ENCODE results near the gene METTL22.

The METTL22 gene

DNA sequence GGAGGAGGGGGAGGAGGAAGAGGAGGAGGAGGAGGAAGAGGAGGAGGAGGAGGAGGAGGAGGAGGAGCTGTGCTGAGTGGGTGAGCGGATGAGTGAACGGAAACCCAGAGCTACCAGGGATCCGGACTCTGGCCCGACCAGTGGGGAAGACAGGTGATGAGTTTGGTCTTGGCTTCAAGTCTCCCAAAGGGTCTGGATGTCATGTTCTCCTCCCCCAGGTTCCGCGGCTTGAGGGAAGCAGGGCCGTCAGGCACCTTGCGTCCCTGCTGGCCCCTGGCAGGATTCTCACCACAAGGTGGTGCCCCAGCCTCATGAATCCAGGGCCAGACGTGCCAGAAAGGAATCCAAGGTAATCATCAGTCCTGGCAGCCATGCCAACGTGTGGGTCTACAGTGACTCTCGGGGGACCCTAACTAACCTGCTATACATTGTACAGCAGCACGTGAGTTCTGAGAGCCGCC lies 39.4 kb downstream of the METTL22 start:
- FAIRE-seq, result peak; percentile 83
- DNase-seq (ENCODE audit: insufficient read length, low spot score), result peak; percentile 61

DNA sequence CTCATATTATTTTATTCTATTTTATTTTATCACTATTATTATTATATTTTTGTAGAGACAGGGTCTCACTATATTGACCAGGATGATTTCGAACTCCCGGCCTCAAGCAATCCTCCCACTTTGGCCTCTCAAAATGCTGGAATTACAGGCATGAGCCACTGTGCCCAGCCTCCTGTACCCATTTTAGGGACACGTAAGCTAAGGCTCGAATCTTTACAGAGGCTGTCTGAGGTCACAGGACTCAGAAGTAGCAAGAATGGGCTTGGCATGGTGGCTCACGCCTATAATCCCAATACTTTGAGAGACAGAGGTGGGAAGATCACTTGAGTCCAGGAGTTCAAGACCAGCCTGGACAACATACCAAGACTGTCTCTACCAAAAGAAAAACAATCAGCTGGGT lies 40.2 kb downstream of the METTL22 start:
- no peak for FAIRE-seq
- no peak for DNase-seq (ENCODE audit: insufficient read length, low spot score)

DNA sequence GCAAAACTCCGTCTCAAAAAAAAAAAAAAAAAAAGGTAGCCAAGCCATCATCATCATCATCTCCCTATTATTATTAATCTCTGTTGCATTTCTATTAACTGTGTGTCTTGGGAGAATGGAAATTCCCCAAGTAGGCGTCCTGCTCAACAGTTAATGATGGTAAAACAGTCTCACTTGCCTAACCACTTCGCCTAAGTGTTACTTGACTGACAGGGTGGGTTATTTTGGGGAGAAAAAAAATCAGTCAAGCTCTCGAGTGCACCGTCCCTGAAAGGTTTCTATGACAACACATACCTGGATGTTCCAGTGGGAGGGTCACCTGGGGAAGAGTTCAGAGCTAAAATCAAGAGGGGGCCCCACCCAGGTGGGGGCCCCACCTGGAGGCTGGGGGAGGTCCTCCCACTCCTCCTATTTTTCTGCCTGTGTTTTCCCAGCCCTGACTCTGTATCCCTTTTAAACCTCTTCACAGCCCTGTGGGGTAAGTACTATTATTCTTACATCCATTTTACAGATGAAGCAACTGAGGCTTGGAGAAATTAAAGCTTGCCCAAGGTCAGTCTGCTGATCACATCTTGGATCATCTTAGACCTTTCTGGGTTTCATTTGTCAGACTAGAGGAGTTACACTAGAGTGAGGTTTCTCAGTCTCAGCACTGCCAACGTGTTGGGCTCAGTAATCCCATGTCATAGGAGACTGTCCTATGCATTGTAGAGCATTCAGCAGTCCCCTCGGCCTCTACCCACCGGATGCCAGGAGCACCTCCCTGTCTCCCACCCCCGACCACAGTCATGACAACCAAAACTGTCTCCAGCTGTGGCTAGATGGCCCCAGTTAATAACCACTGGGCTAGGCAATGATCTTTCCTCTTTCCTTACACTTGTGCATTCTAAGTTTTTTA lies 41.9 kb downstream of the METTL22 start:
- DNase-seq (ENCODE audit: insufficient read length, low spot score) (no peak), FAIRE-seq (no peak)

DNA sequence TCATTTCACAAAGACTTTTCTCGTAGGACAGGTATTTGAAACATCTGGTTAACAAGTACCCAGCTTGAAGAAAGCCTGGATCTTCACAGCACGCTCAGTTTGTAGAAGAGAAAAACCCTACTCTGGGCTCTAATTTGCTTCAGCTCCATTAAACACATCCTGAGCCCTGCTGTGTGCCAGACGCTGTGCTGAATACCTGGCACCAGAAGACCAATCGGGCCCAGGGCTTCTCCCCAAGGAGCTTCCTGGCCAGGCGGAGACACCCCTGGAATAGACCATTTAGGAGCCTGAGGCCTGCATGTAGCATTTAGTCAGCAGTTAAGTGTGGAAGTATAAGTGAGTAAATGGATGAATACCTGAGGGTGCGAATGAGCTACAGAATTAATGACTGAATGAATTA lies 44.0 kb downstream of the METTL22 start:
- no peak for DNase-seq (ENCODE audit: insufficient read length, low spot score)
- FAIRE-seq, result no peak

DNA sequence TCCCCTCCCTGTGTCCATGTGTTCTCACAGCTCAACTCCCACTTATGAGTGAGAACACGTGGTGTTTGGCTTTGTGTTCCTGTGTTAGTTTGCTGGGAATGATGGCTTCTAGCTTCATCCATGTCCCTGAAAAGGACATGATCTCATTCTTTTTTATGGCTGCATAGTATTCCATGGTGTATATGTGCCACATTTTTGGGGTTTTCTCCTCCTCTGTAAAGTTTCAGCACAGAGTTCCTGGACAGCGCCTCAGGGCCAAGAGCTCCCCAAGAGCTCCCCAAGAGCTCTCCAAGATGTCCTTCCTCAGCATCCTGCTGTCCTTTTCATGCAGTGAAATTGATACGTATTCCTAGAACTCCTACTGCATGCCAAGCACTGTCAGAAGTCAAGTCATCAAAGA lies 46.0 kb downstream of the METTL22 start:
- FAIRE-seq, result no peak

DNA sequence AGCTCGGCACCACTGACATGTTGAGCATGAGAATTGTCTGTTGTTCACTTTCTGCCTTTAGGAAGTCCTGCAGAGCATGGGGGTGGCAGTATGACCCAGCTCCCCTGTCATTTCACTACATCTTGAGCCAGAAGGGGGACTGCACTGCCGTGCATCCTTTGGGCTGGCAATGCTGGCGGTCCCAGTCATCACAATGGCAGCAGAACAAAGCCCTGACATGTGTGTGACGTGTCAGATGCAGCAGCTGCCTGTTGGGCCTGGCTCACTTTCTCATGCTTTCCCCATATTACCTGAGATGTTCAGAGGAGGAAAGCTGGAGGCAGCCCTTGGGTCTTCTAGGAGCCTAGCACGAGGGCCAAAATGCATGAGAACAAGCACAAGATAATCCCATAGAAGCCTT lies 46.6 kb downstream of the METTL22 start:
- DNase-seq (ENCODE audit: insufficient read length, low spot score) (no peak), FAIRE-seq (no peak)

More for the DNA sequence above, 46.0 kb downstream of the METTL22 start:
- no peak for DNase-seq (ENCODE audit: insufficient read length, low spot score)

DNA sequence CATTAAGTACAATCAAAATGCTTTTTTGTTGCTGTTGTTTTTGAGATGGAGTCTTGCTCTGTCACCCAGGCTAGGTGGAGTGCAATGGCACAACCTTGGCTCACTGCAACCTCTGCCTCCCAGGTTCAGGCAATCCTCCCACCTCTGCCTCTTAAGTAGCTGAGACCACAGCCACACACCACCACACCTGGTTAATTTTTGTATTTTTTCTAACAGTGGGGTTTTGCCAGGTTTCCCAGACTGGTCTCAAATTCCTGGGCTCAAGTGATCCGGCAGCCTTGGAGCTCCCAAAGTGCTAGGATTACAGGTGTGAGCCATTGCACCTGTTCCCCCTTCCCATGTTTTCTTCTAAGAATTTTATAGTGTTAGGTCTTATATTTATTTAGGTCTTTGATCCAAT lies 48.0 kb downstream of the METTL22 start:
- DNase-seq (ENCODE audit: insufficient read length, low spot score) (no peak), FAIRE-seq (no peak)

DNA sequence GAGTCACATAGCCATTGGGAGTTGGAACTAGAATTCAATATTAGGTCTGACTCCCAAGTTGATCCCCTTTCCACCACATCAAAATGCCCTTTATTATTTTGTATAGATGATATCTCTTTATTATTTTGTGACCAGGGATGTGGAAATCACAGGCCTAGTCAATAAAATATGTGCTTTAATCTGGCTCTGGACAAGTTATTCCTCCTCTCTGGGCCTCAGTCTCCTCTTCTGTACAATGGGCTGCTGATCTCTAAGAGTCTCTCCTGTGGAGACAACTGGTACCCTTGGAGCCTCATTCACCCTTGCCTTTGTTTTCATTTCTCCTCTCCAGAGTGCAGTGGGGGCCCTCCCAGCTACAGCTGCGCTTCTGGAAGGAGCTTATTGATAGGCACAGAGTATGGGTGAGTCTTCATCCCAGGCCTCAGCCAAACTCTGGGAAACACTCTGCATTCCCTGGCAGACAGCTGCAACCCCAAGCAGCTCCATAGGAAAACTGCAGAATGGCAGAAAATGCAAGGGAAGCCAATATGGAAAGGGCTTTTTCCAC lies 48.6 kb downstream of the METTL22 start:
- no peak for DNase-seq (ENCODE audit: insufficient read length, low spot score)
- no peak for FAIRE-seq

DNA sequence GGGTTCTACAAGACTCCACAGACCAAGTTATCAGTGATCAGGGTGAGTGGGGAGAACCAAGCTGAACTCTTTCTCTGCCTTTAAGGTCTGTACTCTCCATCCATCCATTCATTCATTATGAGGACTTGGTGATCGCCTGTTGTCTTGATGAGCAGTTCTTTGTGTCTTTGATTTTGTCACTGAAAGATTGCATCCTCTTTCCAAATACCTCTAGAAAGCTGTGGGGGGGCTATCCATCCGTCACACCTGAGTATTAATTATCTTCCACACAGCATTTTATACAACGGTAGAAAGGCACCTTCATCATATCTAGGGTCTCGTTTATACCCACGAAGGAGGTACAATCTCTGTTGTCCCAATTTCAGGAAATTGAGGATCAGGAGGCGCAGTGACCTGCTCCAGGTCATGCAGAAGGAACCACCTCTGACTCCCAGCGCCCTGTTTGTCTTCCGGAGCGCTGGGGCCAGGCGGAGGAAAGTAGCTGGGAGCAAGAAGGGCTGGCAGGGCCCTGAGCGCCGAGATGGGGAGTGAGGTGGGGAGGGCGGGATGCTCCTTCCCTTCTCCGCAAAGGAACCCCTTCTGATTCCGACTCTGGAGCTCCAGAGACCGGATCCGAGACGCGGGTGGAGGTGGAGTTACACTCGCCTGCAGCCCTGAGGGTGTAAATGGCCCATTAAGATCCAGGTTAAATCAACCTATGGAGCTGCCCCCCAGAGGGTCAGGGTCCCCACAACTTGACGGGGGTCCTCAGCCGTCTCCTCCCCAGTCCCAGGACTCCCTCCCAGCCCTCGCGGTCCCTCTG lies 52.3 kb downstream of the METTL22 start:
- DNase-seq (ENCODE audit: insufficient read length, low spot score), result no peak

DNA sequence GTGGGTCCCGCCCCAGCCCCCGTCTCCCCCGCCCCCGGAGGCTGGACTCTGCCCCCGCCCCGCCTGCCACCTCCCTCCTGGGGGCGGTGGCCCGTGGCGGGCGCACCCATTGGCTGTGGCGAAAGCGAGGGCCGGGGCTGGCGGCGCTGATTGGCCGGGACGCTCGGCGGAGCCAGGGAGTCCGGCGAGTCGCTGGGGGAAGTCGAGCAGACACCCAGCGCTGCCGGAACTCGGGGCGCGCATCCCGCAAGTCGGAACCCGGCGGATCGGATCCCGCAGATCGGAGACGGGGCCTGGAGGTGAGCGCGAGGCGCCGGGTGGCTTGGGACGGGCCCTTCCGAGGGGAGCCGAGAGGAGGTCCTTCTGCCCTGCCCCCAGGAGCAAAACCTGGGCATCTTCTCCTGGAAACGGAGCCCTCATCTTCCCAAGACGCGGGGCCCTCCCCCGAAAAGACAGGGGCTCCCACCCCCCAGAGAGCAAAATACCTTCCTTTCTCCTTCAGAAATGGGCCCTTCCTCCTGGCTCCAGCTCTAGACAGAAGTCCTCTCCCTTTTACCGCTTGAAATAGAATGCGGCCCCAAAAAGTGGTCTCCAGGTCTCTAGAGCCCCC lies 53.0 kb downstream of the METTL22 start, which contains the start of gene ABAT:
TSS of gene ABAT (plus strand) at position 205 of the 610 bp plus-strand sequence. CDS start 61,123 bp downstream, outside the sequence.
- DNase-seq (ENCODE audit: insufficient read length, low spot score) (peak; percentile 93), FAIRE-seq (no peak)

More for the DNA sequence above, 52.3 kb downstream of the METTL22 start:
- peak; percentile 49 for FAIRE-seq

DNA sequence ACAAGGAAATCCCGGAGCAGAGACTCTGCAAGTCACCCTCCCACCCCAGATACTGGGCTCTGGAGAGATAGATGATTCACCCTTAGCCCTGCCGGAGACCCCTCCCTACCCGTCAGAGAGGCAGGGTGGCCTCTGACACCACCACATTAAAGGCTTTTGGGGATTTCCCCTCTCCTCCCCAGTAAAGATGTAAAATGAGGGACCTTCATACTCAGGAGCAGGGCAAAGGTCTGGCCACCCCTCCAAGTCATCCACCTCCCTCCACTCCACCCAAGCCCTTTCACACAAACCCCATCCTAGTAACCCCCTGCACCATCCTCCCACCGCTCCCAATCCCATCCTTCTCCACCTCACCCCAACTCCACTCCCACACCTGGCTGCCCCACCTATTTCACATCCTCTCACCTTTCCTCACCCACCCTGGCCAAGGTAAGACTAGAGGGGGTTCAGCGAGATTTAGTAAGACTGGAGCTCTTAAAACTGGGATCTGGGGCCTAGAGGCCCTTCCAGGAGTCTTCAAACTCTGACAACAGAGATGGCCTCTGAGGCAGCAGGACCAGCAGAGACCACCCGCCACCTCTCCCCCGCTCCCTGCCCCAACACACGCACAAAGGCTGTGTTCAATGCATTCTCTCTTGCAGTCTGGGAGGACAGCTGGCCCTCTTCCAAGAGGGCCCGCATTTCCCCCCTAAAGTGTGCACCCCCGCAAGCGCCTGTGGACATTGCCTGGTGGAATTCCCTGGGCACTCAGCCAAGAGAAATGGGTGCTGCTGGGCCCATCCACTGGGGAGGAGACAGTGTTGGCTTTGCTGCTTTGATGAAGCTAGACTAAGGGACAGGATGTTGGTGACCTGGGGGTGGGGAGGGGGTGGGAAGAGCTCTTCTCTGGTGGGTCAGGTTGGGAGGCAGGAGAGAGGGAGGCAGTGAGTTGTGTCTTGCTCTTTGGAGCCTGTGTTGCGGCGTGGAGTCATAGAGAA lies 54.0 kb downstream of the METTL22 start:
- DNase-seq (ENCODE audit: insufficient read length, low spot score), result no peak

DNA sequence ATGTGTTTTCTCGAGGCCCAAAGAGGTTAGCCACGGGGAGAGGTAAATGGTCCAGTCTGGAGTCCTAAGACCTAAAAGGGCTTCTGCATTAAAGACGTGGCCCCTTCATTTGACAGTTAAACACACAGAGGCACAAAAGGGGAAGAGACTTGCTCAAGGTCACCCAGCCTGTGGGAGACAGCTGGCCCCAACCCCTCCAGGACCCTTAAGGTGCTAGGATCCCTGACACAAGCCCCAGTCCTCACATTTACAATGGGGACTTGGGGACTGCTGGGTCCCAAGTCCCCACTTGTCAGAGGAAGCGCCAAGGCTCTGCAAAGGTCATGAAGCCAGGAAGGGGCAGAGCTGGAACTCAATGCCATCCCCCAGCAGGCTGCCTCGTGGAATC lies 54.7 kb downstream of the METTL22 start:
- DNase-seq (ENCODE audit: insufficient read length, low spot score) (no peak), FAIRE-seq (no peak)

More for the DNA sequence above, 54.0 kb downstream of the METTL22 start:
- no peak for FAIRE-seq

DNA sequence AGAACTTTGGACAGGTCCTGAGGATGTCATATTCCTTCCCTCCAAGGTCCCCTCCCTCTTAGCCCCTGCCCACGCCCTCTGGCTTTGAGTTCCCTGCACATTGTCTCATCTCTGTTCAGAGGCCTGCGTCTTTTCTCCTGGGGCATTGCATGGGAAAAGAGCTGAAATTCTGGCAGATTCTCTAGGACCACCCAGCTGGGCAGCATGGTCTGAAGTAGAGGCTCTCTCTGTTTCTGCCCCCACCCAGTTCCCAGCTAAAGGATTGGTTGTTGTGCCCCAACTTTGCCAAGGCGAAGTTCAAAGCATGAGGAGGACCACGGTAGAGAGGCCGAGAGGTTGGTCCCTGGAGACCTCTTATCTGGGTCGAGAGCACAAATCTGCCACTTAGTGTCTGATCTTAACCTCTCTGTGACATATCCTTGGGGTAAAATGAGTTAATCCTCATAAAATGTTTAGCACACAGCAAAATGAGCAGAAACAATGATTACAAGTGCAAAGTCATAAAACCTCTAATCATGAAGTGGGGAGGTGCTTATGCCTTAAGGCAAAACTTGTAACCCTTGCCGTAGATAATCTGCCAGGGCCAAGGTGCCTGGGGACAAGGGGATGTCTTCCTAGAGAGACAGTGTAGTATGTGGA lies 55.4 kb downstream of the METTL22 start:
- DNase-seq (ENCODE audit: insufficient read length, low spot score), result no peak
- no peak for FAIRE-seq

DNA sequence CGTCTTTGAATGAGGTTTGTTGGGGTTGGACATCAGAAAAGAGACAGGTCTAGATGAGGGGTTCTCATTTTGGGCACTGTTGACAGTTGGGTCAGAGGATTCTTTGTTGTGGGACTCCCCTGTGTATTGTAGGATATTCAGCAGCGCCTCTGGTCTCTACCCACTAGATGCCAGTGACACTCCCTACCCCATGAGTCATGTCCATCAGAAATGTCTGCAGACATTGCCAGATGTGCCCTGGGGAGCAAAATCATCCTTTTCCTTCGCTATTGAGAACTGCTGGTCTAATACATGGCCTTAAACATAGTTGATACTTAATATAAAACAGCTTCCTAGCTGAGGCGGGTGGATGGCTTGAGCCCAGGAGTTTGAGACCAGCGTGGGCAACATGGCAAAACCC lies 56.0 kb downstream of the METTL22 start:
- DNase-seq (ENCODE audit: insufficient read length, low spot score) (no peak), FAIRE-seq (no peak)

DNA sequence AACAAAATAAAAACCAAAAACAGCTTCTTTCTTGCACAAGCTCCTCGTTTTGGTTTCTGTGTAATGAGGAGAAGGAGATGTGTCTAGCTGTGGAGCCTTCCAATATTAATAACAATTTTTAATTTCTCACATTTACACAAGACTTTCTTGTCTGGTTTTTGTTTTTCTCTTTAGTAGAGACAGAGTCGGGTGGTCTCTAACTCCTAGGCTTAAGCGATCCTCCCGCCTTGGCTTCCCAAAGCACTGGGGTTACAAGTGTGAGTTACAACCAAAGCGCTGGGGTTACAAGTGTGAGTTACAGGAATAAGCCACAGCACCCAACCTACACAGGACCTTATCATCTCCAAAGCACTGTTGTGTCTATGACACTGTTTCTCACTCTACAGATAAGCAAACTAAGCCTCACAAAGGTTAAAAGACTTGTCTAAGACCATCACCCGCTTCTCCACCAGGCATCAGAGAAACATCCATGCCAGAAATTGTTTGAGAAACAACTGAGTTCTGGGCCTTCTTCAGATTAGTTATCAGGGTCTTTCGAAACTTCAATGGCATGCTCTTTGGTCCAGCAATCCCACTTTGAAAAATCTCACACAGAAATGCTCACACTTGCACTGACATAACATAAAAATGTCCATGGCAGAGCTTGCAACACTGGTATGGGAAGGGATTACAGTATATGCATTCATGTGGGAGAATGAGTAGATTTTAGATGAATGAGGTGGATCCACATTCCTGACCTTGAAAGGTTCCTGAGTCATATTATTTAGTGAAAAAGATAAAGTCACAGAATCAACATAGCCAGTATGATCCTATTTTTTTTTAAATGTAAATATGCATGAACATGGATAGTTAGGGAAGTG lies 56.8 kb downstream of the METTL22 start:
- DNase-seq (ENCODE audit: insufficient read length, low spot score) (no peak), FAIRE-seq (no peak)

DNA sequence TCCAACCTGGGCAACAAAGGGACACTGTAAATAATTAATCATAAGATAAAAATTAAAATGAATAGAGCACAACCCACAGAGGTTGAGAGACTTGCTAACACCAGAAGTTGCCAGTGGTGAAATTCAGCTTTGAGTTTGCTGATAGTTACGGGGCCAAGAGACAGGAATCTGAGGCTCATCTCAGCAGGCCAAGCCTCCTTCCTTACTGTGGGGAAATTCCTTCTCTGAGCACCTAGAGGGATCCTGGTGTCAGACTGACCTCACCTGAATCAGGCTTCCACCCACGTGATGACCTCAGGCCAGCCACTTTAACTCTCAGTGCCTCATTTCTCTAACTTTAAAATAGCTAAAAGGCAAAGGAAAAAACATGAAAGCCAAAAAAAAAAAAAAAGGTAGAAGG lies 57.7 kb downstream of the METTL22 start:
- FAIRE-seq (no peak), DNase-seq (ENCODE audit: insufficient read length, low spot score) (no peak)

DNA sequence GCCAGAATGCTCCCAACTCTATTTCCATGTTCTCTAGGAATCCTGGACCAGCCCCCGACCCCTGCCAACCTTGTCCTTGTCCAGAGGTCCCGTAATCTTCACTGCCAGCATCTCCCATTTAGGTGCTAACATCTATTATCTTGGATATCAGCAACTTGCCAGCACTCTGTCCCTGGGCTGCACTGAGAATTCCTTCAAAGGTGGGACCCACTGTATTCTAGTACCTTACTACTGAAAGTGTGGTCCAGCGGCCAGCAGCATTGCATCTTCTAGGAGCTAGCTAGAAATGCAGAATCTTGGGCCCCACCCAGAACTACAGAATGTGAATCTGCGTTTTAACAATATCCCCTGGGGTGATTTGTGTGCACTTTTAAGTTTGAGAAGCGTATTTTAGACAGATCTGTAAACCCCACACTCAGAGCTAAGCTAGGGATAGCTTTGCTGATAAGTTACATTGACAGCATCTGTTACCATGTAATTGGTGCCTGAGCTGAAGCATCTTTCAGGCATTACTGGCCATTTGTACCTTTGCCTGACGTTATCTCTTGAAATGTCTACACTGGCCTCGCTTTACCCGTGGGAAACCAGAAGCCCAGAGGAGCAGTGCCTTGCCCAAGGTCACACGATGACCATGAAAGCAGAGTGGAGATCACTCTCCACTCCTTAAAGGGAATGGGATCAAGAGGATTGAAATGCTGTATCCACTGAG lies 61.2 kb downstream of the METTL22 start:
- FAIRE-seq (no peak), DNase-seq (ENCODE audit: insufficient read length, low spot score) (no peak)

DNA sequence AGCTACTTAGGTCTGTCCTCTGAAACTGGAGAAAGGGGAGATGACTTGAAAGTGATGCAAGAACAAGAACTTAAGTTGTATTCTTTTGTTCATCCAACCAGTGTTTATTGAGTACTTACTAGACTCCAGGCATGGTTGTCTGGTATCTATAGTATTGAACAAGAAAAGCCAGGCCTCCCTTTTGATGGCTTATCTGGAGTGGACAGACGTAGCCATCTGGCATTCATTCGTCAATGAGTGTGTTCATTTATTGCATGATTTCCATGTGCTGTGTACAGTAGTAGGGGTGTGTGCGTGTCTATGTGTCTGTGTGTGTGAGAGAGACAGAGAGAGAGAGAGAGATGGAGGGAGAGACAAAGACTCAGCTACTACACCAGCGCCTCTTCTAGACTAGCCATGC lies 62.1 kb downstream of the METTL22 start:
- no peak for FAIRE-seq
- no peak for DNase-seq (ENCODE audit: insufficient read length, low spot score)

Data from HTR-8/SVneo (cell line).